SK-N-MC (cell line): ENCODE measurements around the gene CAST.
A peak's percentile ranks its signal among the peaks of the same experiment; 100 is the strongest.
"Not testable (repeated sequence)": the region's sequence is repeated elsewhere in the genome, so short reads cannot be mapped to it uniquely, and the experiment has no call there.

Experiments
- DNase-seq: peaks from one replicate; pipeline ENCODE4 v3.0.0-alpha.2; 2011; ENCODE audit warnings: low read depth, low spot score
- H3K27ac ChIP-seq: fragments of 200-600 bp; sonication (generic); 2 replicates; pipeline ENCODE4 v1.5.1; 2016; ENCODE audit warnings: mixed run types
- H3K36me3 ChIP-seq: fragments of 200-600 bp; sonication (generic); 2 replicates; pipeline ENCODE4 v1.6.1; 2017; ENCODE audit warnings: antibody characterized with exemption, low read length, mixed read lengths; ENCODE audit not compliant: insufficient read depth
- H3K4me3 ChIP-seq: fragments of 200-600 bp; sonication (generic); 2 replicates; pipeline ENCODE4 v1.5.1; 2016
- H3K9ac ChIP-seq: fragments of 200-600 bp; sonication (generic); 2 replicates; pipeline ENCODE4 v1.8.0; 2017; ENCODE audit warnings: mixed run types, mixed read lengths; ENCODE audit not compliant: insufficient read length
- H3K9me3 ChIP-seq: fragments of 200-600 bp; sonication (generic); 2 replicates; pipeline ENCODE4 v1.6.1; 2017; ENCODE audit warnings: low read depth, mild to moderate bottlenecking, antibody characterized with exemption, low read length, moderate library complexity, mixed read lengths
- EZH2 ChIP-seq: fragments of 200-600 bp; sonication (generic); IDR thresholded peaks from one replicate; pipeline ENCODE4 v1.6.1; 2017; ENCODE audit warnings: antibody characterized with exemption
- FOXP2 ChIP-seq: optimal IDR thresholded peaks from 2 replicates; pipeline ENCODE3; 2011; ENCODE audit warnings: mild to moderate bottlenecking, moderate library complexity; ENCODE audit not compliant: insufficient read depth; ENCODE audit errors: extremely low read length, control extremely low read depth
- POLR2AphosphoS5 ChIP-seq: IDR thresholded peaks from 2 replicates; pipeline ENCODE4 v1.6.1; 2012; ENCODE audit warnings: mild to moderate bottlenecking, low read depth, low read length, borderline replicate concordance

Gene CAST

DNA sequence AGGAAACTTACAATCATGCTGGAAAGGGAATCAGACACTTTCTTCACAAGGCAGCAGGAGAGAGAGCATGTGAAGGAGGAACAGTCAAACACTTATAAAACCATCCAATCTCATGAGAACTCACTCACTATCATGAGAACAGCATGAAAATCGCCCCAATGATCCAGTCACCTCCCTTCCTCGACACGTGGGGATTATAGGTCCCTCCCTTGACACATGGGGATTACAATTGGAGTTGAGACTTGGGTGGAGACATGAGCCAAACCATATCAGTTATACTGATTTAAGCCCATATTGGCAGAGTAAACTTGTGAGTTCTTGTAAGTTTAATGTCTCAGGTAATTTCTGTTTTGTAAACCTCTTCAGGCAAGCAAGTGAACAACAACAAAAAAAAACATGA lies 74.8 kb downstream of the CAST start:
- Histone ChIP-seq H3K36me3 (peaks cover 4% of the 10 kb centered on the region), H3K9me3 (no peaks in the 10 kb centered on the region), H3K4me3 (no peak overlapping the region), H3K9ac (no peak overlapping the region), H3K27ac (no peak overlapping the region)
- DNase-seq: no peak
- TF ChIP-seq POLR2AphosphoS5 (no peak), EZH2 (no peak)

DNA sequence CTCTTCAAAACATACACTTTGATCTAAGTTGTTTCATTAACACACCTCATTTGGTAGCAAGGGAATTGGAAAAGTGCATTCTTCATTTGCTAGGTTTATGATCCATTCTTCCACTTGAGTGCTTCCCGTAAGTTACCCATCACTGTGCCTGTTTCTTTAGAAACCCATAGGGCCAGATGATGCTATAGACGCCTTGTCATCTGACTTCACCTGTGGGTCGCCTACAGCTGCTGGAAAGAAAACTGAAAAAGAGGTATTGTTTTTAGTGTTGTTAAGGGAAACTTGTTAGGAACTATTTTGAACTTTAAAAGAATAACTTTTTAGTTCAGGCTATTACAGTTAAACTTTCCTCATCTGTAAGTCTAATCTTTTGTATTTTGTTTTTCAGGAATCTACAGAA lies 78.9 kb downstream of the CAST start:
- Histone ChIP-seq H3K36me3 (peaks cover 4% of the 10 kb centered on the region), H3K4me3 (no peak overlapping the region), H3K9me3 (no peaks in the 10 kb centered on the region), H3K27ac (no peak overlapping the region), H3K9ac (no peak overlapping the region)
- TF ChIP-seq EZH2: no peak
- no peak for TF ChIP-seq POLR2AphosphoS5
- no peak for TF ChIP-seq FOXP2
- DNase-seq: no peak

DNA sequence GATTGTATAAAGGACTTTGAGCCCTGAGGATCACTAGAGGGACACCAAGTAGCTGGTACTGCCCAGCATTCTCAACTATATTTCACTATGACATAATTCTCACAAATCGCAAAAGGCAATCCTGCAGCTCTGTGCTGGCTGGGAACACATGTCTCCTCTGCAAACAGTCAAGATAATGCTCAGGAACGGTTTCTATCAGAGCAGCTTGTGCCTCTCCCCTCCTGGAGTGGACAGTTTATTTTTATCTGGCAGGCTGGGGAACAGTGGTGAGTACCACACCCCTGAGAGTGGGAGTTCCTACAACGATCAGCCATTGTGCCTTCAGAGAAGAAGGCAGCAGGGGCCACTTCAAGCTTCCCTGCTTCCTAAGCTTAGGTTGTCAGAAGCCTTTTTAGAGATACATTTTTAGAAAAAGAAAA lies 79.7 kb downstream of the CAST start:
- Histone ChIP-seq H3K36me3 (peaks cover 4% of the 10 kb centered on the region), H3K9me3 (no peaks in the 10 kb centered on the region), H3K9ac (no peak overlapping the region), H3K27ac (no peak overlapping the region), H3K4me3 (no peak overlapping the region)
- no peak for DNase-seq
- TF ChIP-seq FOXP2: no peak
- TF ChIP-seq EZH2: no peak
- no peak for TF ChIP-seq POLR2AphosphoS5

DNA sequence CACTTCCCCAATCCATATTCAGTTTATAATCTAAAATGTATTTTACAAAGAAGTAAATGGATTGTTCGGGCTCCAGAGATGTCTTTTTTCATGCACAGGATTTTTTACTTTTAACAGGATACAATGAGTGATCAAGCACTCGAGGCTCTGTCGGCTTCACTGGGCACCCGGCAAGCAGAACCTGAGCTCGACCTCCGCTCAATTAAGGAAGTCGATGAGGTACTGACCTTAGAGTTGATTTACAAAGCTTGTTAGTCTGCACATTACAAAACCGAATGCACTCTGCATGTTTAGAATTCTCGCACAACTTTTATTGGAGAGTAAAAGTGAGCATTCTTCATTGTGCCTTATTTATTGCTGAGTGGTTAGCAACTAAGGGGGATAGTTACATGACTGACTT lies 80.4 kb downstream of the CAST start:
- Histone ChIP-seq H3K27ac (no peak overlapping the region), H3K36me3 (peaks cover 4% of the 10 kb centered on the region)
- no peak for DNase-seq

DNA sequence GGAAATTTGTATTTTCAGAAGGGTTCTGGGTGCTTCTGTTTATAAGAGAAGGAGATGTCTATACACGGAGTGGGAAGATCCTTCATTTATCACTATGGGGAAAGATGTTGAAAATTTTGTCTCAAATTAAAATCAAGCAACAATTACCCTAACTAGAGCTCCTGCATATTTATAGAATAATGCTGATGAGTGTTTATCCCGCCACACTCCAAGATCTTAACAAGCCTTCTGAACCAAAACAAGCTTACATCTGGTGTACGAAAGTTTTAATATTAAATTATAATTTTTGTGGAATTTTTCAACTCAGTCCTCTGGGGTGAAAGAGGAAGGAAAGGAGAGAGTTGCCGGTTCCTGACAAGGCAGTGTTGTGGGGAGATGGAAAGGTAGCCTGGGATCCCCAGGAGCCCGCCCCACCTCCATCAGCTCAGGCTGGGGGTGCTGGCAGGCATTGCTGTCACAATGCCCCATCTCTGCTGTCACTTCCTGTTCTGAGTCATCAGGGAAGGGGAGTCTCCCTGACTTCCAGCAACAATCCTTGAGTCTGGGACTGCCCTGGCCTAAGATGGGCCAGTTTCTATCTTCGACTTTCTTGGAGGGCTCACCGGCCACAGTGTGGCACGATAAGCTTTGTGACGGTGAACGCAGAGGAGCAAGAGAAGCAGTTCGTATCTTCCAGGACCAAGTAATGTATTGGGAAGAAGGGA lies 81.0 kb downstream of the CAST start:
- H3K9ac ChIP-seq: no peak overlapping the region
- no peak overlapping the region for H3K27ac ChIP-seq

More for the DNA sequence above, 80.4 kb downstream of the CAST start:
- no peak for TF ChIP-seq POLR2AphosphoS5
- TF ChIP-seq EZH2: no peak
- TF ChIP-seq FOXP2: no peak
- no peaks in the 10 kb centered on the region for H3K9me3 ChIP-seq
- no peak overlapping the region for H3K9ac ChIP-seq
- H3K4me3 ChIP-seq: no peak overlapping the region

DNA sequence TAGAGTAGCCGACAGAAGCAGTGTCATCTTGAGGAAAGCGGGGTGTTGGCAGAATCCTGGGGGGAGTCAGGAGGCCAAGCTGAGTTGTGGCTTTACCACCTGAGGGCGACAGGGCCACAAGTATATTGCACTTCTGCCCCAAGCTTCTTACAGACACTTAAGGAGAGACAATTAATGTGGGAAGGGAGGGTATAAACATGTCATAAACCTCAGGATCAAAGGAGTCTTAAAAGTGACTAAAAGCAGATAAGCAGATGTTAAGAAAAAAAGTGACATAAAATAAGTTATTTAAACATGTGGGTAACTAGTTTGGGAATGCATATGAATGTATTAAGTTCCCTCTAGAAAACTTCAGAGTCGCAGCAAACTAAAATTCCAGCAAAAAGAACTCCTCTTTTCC lies 81.6 kb downstream of the CAST start:
- TF ChIP-seq EZH2 (no peak), FOXP2 (no peak), POLR2AphosphoS5 (no peak)
- Histone ChIP-seq H3K9me3 (no peaks in the 10 kb centered on the region), H3K36me3 (peaks cover 4% of the 10 kb centered on the region; the same call in 1 of the 2 replicates), H3K27ac (no peak overlapping the region), H3K4me3 (no peak overlapping the region), H3K9ac (no peak overlapping the region)
- DNase-seq: no peak

More for the DNA sequence above, 81.0 kb downstream of the CAST start:
- Histone ChIP-seq H3K9me3 (no peaks in the 10 kb centered on the region), H3K4me3 (no peak overlapping the region), H3K36me3 (peaks cover 4% of the 10 kb centered on the region)
- no peak for DNase-seq
- TF ChIP-seq FOXP2: no peak
- TF ChIP-seq POLR2AphosphoS5: no peak

DNA sequence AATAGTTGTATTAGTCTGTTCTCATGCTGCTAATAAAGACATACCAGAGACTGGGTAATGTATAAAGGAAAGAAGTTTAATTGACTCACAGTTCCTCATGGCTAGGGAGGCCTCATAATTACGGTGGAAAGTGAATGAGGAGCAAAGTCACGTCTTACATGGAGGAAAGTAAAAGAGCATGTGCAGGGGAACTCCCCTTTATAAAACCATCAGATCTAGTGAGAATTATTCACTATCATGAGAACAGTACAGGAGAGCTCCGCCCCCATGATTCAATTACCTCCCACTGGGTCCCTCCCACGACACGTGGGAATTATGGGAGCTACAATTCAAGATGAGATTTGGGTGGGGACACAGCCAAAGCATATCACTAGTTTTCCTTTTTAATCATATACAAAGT lies 82.0 kb downstream of the CAST start:
- not testable (repeated sequence) for H3K36me3 ChIP-seq, H3K9me3 ChIP-seq, H3K9ac ChIP-seq, DNase-seq, H3K27ac ChIP-seq, H3K4me3 ChIP-seq

DNA sequence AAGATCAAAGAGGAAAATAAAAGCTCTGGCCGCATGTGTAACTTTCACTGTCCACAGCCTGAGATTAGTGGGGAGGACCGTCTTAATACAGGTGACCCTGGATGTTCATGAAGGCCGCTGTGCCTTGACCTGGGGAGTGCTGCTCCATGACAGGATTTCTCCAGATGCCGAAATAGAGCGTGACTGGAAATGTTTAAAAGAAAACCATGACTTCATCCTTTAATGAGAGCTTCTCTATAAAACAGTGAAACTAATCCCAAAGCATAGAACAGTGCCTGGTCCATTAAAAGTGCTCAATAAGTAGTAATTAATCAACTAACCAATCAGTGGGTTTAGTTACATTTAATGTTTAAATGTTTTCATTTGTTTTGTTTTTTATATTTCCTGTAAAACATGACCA lies 82.8 kb downstream of the CAST start:
- H3K9me3 ChIP-seq: no peaks in the 10 kb centered on the region
- no peak for DNase-seq
- H3K36me3 ChIP-seq: no peaks in the 10 kb centered on the region
- no peak overlapping the region for H3K27ac ChIP-seq
- H3K9ac ChIP-seq: no peak overlapping the region
- TF ChIP-seq EZH2 (no peak), FOXP2 (no peak), POLR2AphosphoS5 (no peak)
- no peak overlapping the region for H3K4me3 ChIP-seq

DNA sequence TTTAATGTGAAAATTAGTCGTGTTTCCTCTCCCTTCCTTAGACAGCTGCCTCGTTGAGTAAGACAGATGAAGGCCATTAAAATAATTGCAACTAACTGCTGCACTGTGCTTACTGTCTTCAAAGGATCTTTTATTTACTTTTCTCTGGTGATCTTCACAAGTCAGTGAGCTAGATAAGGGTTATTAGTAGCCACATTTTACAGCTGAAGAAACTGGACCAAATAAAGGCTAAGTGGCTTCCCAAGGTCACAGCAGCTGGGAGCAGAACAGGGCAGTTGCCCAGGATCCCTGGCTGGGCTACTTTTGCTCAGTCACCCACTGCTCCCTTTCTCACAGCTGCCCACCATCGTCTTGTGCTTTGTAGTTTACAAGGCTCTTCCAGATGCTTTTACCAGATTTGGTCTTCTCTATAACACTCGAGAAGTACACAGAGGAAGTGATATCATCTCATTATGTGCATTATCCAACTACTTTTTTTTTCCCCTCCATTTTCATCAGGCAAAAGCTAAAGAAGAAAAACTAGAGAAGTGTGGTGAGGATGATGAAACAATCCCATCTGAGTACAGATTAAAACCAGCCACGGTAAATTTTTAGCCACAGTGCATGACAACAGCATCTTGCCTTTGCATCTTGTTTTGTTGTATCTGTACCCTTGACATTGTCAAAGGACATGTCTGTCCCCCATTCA lies 83.8 kb downstream of the CAST start:
- TF ChIP-seq POLR2AphosphoS5 (no peak), EZH2 (no peak), FOXP2 (no peak)
- H3K27ac ChIP-seq: peak overlapping the region; percentile 43; the same call in 1 of the 2 replicates
- H3K36me3 ChIP-seq: no peaks in the 10 kb centered on the region
- no peaks in the 10 kb centered on the region for H3K9me3 ChIP-seq
- no peak overlapping the region for H3K9ac ChIP-seq
- H3K4me3 ChIP-seq: no peak overlapping the region
- no peak for DNase-seq
